GM12878 (cell line): ENCODE data around the gene SEC14L6.
"Not testable (repeated sequence)": the region's sequence is repeated elsewhere in the genome, so short reads cannot be mapped to it uniquely, and the experiment has no call there.

Experiments used
- CEBPB ChIP-seq, 2 experiments: fragments of 150-350 bp in 1 of 2; IDR thresholded peaks; 2 replicates each; pipeline ENCODE4 v1.6.1; 2012 to 2014; ENCODE audit warnings: low read depth in 2 of 2, low read length in 2 of 2, borderline replicate concordance in 1 of 2, inconsistent platforms in 1 of 2
- CTCF ChIP-seq, 3 experiments: IDR thresholded peaks in 2 of 3; conservative IDR thresholded peaks in 1 of 3; 2 replicates each; pipeline ENCODE4 v1.5.1; 2011; ENCODE audit warnings: low read depth in 3 of 3, low read length in 3 of 3, mild to moderate bottlenecking in 3 of 3, control low read depth in 2 of 3, moderate library complexity in 2 of 3, inconsistent platforms in 1 of 3, mixed read lengths in 1 of 3; ENCODE audit not compliant: control insufficient read depth in 2 of 3, insufficient read depth in 1 of 3; ENCODE audit errors: extremely low read depth in 1 of 3
- EP300 ChIP-seq, 2 experiments: fragments of 150-350 bp in 1 of 2; IDR thresholded peaks; 2 replicates each; pipeline ENCODE4 v1.6.1; 2011 to 2012; ENCODE audit warnings: low read depth in 2 of 2, low read length in 2 of 2, borderline replicate concordance in 1 of 2, improper control_type of control experiment in 1 of 2, inconsistent platforms in 1 of 2; ENCODE audit not compliant: control insufficient read depth in 1 of 2
- GABPA ChIP-seq: IDR thresholded peaks from 2 replicates; pipeline ENCODE4 v1.6.1; 2014; ENCODE audit warnings: antibody characterized with exemption, low read depth, mild to moderate bottlenecking, inconsistent platforms
- GATAD2B ChIP-seq: fragments of 450-650 bp; conservative IDR thresholded peaks from 2 replicates; pipeline ENCODE4 v1.6.1; 2017; ENCODE audit warnings: low read depth, mild to moderate bottlenecking, moderate library complexity
- JUNB ChIP-seq: IDR thresholded peaks from 2 replicates; pipeline ENCODE4 v1.6.1; 2016; ENCODE audit warnings: antibody characterized with exemption, mild to moderate bottlenecking
- MXI1 ChIP-seq: fragments of 150-350 bp; IDR thresholded peaks from 2 replicates; pipeline ENCODE4 v1.6.1; 2011; ENCODE audit warnings: low read depth, mild to moderate bottlenecking, inconsistent platforms, low read length, improper control_type of control experiment
- MYB ChIP-seq: fragments of 150-350 bp; IDR thresholded peaks from 2 replicates; pipeline ENCODE4 v1.6.1; 2014; ENCODE audit warnings: mild to moderate bottlenecking, low read depth, low read length, borderline replicate concordance
- POLR2A ChIP-seq: IDR thresholded peaks from 2 replicates; pipeline ENCODE4 v1.6.1; 2011; ENCODE audit warnings: low read depth, mild to moderate bottlenecking, low read length
- RUNX3 ChIP-seq: IDR thresholded peaks from 2 replicates; pipeline ENCODE4 v1.6.1; 2012; ENCODE audit warnings: low read length, inconsistent platforms
- SP1 ChIP-seq: IDR thresholded peaks from one replicate; pipeline ENCODE4 v1.6.1; 2011; ENCODE audit warnings: low read depth, low read length
- SUZ12 ChIP-seq: fragments of 200-600 bp; sonication (generic); IDR thresholded peaks from one replicate; pipeline ENCODE4 v1.6.1; 2018; ENCODE audit warnings: antibody characterized with exemption, mild to moderate bottlenecking; ENCODE audit not compliant: unreplicated experiment
- TF ChIP-seq, protein P1 (sequence below): fragments of 450-650 bp; IDR thresholded peaks from 2 replicates; pipeline ENCODE4 v1.6.1; 2017; ENCODE audit warnings: antibody characterized with exemption, mild to moderate bottlenecking, moderate library complexity

- TF ChIP-seq MXI1; GATAD2B; SP1; JUNB; MYB; RUNX3; CTCF (IDR thresholded peaks at IDR 0.05 in 2 of 3, conservative IDR thresholded peaks at IDR 0.05 in 1 of 3; ENCODE audit: control insufficient read depth in 2 of 3, extremely low read depth in 1 of 3, insufficient read depth in 1 of 3, low read depth in 3 of 3, low read length in 3 of 3); POLR2A; SUZ12; CEBPB (IDR thresholded peaks at IDR 0.05; ENCODE audit: borderline replicate concordance in 1 of 2, low read depth in 2 of 2, low read length in 2 of 2); GABPA; EP300 (IDR thresholded peaks at IDR 0.05; ENCODE audit: borderline replicate concordance in 1 of 2, control insufficient read depth in 1 of 2, low read depth in 2 of 2, low read length in 2 of 2): not testable (repeated sequence)
- TF ChIP-seq, protein P1, sequence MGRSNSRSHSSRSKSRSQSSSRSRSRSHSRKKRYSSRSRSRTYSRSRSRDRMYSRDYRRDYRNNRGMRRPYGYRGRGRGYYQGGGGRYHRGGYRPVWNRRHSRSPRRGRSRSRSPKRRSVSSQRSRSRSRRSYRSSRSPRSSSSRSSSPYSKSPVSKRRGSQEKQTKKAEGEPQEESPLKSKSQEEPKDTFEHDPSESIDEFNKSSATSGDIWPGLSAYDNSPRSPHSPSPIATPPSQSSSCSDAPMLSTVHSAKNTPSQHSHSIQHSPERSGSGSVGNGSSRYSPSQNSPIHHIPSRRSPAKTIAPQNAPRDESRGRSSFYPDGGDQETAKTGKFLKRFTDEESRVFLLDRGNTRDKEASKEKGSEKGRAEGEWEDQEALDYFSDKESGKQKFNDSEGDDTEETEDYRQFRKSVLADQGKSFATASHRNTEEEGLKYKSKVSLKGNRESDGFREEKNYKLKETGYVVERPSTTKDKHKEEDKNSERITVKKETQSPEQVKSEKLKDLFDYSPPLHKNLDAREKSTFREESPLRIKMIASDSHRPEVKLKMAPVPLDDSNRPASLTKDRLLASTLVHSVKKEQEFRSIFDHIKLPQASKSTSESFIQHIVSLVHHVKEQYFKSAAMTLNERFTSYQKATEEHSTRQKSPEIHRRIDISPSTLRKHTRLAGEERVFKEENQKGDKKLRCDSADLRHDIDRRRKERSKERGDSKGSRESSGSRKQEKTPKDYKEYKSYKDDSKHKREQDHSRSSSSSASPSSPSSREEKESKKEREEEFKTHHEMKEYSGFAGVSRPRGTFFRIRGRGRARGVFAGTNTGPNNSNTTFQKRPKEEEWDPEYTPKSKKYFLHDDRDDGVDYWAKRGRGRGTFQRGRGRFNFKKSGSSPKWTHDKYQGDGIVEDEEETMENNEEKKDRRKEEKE, result not testable (repeated sequence)
Observed at GRCh38 chr22:30541511-30541910, 5.0 kb downstream of the SEC14L6 start.
